Measurements from ENCODE around the gene CLEC16A. TPM values are rescaled to one million over a fixed set of nuclear protein-coding genes. Genes with fewer than 3 reads are reported as not detected.
A peak's percentile ranks its signal among the peaks of the same experiment; 100 is the strongest.
"Not testable (repeated sequence)": the region's sequence is repeated elsewhere in the genome, so short reads cannot be mapped to it uniquely, and the experiment has no call there.

The CLEC16A gene
- total and polyA plus RNA-seq, 2 donors (not counting 1 experiment from before 2014, with no cell fraction given) = 21.9 to 79.5 TPM

DNA sequence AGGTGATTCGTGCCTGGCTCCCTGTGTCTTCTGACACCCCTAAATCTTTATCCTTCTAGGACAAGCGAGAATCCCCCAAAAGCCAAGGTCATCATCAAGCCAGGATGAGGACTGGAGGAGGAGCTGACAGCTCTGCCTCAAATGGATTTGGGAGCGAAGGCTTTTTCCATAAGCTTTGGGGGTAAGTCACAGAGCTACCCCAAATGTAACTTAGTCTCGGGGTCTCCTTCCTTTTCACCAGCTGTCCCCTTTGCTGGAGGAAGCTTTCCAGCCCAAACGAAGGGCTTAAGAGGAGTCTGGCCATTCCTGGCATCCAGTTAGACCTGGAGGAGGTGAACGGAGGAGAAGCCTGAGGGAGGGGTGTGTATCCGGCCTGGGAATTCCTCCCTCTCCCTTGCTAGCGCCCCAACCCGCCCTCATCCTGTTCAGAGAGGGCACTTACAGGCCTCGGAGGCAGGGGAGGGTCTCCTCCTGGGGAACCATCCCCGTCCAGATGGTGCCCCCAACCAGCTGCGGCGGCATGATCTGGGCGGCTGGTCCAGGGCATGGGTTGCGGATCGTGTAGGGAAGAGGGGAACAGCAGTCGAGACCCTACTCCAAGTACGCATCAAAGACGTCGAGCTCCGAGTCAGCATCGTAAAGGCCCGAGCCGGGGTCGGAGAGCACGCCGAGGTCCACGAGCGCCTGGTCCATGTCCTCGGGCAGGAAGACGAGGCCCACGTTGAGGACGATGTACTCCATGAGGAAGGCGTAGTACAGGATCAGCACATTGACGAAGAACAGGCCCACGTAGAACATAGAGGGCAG, 3.0 kb upstream of the CLEC16A start:
- TF ChIP-seq CTCF (IDR thresholded peaks at IDR 0.05) (no peak), EZH2 (IDR thresholded peaks at IDR 0.05; ENCODE audit: borderline replicate concordance, insufficient read depth, low read depth, low read length, poor library complexity, severe bottlenecking) (no peak)
- no peaks in the 10 kb centered on the region for H3K27me3 Mint-ChIP-seq
- ChIA-PET POLR2A (interaction anchor here (0.7 to 1.5 kb wide), 9 partner anchors 11 to 313 kb away, joined by 3 to 4 read pairs (median 3); no protein-coding TSS in a partner anchor), CTCF (interaction anchor here (2.4 kb wide), 3 partner anchors 8 to 427 kb away, joined by 8 to 10 read pairs (median 8); no protein-coding TSS in a partner anchor)
- H3K36me3 ChIP-seq (replicated peaks in 1 of 2; ENCODE audit: control extremely low read depth in 1 of 2, control insufficient read depth in 1 of 2, extremely low read depth in 1 of 2, insufficient read depth in 2 of 2, low read length in 1 of 2) = peaks cover 0 to 14% of the 10 kb centered on the region in 2 experiments
- peaks cover 70% of the 10 kb centered on the region for H4K20me1 ChIP-seq (ENCODE audit: control insufficient read depth, insufficient read depth, low read length, poor library complexity, severe bottlenecking)
- peaks cover 53% of the 10 kb centered on the region for H3K79me2 ChIP-seq (ENCODE audit: control insufficient read depth, insufficient read depth, low read length)
- no peak overlapping the region for H2AFZ ChIP-seq (ENCODE audit: insufficient read depth, low read depth, low read length, poor library complexity, severe bottlenecking)
- H3K4me1 Mint-ChIP-seq = peaks cover 85% of the 10 kb centered on the region
- peak overlapping the region in 1 of 2 donors; percentile 72 for H3K27ac ChIP-seq (ENCODE audit: low read length in 2 of 2)
- H3K27me3 ChIP-seq (replicated peaks in 1 of 4; ENCODE audit: control extremely low read depth in 1 of 4, control insufficient read depth in 3 of 4, insufficient read depth in 4 of 4, low read length in 3 of 4) = no peaks in the 10 kb centered on the region
- H3K9me3 ChIP-seq (ENCODE audit: control extremely low read depth in 1 of 3, control insufficient read depth in 2 of 3, insufficient read depth in 1 of 3, low read length in 2 of 3) = no peaks in the 10 kb centered on the region
- H3K4me1 ChIP-seq (ENCODE audit: control insufficient read depth in 2 of 2, insufficient read depth in 2 of 2, low read length in 2 of 2) = peaks cover 78 to 86% of the 10 kb centered on the region in 2 donors
- intact Hi-C loops (cut with micrococcal nuclease) = loop anchor here (5.0 kb wide), 1 partner anchor 911 kb away; the partner anchor contains the start of gene RSL1D1
- ATAC-seq (ENCODE audit: low read depth) (no peak), DNase-seq (peak; percentile 48)
- H3K9me3 Mint-ChIP-seq (ENCODE audit: insufficient read depth) = no peaks in the 10 kb centered on the region
- H3K27ac Mint-ChIP-seq = peak overlapping the region; percentile 80
- H3K4me3 ChIP-seq (ENCODE audit: control extremely low read depth in 1 of 5, extremely low read depth in 1 of 5, insufficient read depth in 1 of 5, low read depth in 2 of 5, low read length in 4 of 5) = peak overlapping the region; percentile 40 to 73 (median 62)
- peak overlapping the region; percentile 91 for H3K4me2 ChIP-seq (replicated peaks; ENCODE audit: low read depth, low read length, poor library complexity, severe bottlenecking)
- H3K4me3 Mint-ChIP-seq = peak overlapping the region; percentile 93
- peak overlapping the region; percentile 73 for H3K9ac ChIP-seq (ENCODE audit: low read length)
- 8% methylated on average over 19 of the region's 36 CpGs for WGBS (ENCODE audit: insufficient coverage)

GRCh38 chr16:10941935-10942351, 2.4 kb upstream of the CLEC16A start:
- ChIA-PET CTCF (interaction anchor here (0.6 to 2.4 kb wide), 8 partner anchors 9 to 427 kb away, joined by 3 to 8 read pairs (median 4); no protein-coding TSS in a partner anchor), POLR2A (interaction anchor here (0.7 to 1.4 kb wide), 9 partner anchors 16 to 389 kb away, joined by 3 to 6 read pairs (median 3); partner anchors contain the start of gene CIITA)
- H3K36me3 ChIP-seq (replicated peaks in 1 of 2; ENCODE audit: control extremely low read depth in 1 of 2, control insufficient read depth in 1 of 2, extremely low read depth in 1 of 2, insufficient read depth in 2 of 2, low read length in 1 of 2); ATAC-seq (ENCODE audit: low read depth); H3K27me3 ChIP-seq (replicated peaks in 1 of 4; ENCODE audit: control extremely low read depth in 1 of 4, control insufficient read depth in 3 of 4, insufficient read depth in 4 of 4, low read length in 3 of 4); H3K27me3 Mint-ChIP-seq; DNase-seq; H3K9me3 ChIP-seq (ENCODE audit: control extremely low read depth in 1 of 3, control insufficient read depth in 2 of 3, insufficient read depth in 1 of 3, low read length in 2 of 3); H3K9me3 Mint-ChIP-seq (ENCODE audit: insufficient read depth): not testable (repeated sequence)
- intact Hi-C loops (cut with micrococcal nuclease) = loop anchor here (5.0 kb wide), 1 partner anchor 910 kb away; the partner anchor contains the start of gene RSL1D1
- peak overlapping the region; percentile 73 for H3K9ac ChIP-seq (ENCODE audit: low read length)
- H3K79me2 ChIP-seq (ENCODE audit: control insufficient read depth, insufficient read depth, low read length) = peaks cover 59% of the 10 kb centered on the region
- H3K4me3 ChIP-seq (ENCODE audit: control extremely low read depth in 1 of 5, extremely low read depth in 1 of 5, insufficient read depth in 1 of 5, low read depth in 2 of 5, low read length in 4 of 5) = peak overlapping the region in 4 of 5 experiments; percentile 50 to 73 (median 66)
- Mint-ChIP-seq H3K27ac (peak overlapping the region; percentile 81), H3K4me3 (peak overlapping the region; percentile 93), H3K4me1 (peaks cover 82% of the 10 kb centered on the region)
- peaks cover 80 to 86% of the 10 kb centered on the region in 2 donors for H3K4me1 ChIP-seq (ENCODE audit: control insufficient read depth in 2 of 2, insufficient read depth in 2 of 2, low read length in 2 of 2)
- H3K27ac ChIP-seq (ENCODE audit: low read length in 2 of 2) = peak overlapping the region in 1 of 2 donors; percentile 56
- H3K4me2 ChIP-seq (replicated peaks; ENCODE audit: low read depth, low read length, poor library complexity, severe bottlenecking) = peak overlapping the region; percentile 91
- peak overlapping the region; percentile 57 for H2AFZ ChIP-seq (ENCODE audit: insufficient read depth, low read depth, low read length, poor library complexity, severe bottlenecking)
- under 1% methylated on average over 49 of the region's 52 CpGs for WGBS (ENCODE audit: insufficient coverage)
- peaks cover 64% of the 10 kb centered on the region for H4K20me1 ChIP-seq (ENCODE audit: control insufficient read depth, insufficient read depth, low read length, poor library complexity, severe bottlenecking)
